MM.1S (cell line): ENCODE results near the gene SIM1.

ENCODE experiments used
- EZH2 ChIP-seq: fragments of 300-600 bp; sonication (generic); optimal IDR thresholded peaks from 2 replicates; pipeline ENCODE3; 2017; ENCODE audit warnings: low read depth, mild to moderate bottlenecking, antibody characterized with exemption, low read length, mixed read lengths
- EZH2phosphoT487 ChIP-seq: fragments of 300-600 bp; sonication (generic); IDR thresholded peaks from 2 replicates; pipeline ENCODE4 v1.6.1; 2018; ENCODE audit warnings: antibody characterized with exemption, low read length
- TF ChIP-seq, protein P1 (sequence below): fragments of 300-600 bp; sonication (generic); IDR thresholded peaks from 2 replicates; pipeline ENCODE4 v1.5.1; 2016; ENCODE audit warnings: antibody characterized with exemption, low read length, mixed read lengths

DNA sequence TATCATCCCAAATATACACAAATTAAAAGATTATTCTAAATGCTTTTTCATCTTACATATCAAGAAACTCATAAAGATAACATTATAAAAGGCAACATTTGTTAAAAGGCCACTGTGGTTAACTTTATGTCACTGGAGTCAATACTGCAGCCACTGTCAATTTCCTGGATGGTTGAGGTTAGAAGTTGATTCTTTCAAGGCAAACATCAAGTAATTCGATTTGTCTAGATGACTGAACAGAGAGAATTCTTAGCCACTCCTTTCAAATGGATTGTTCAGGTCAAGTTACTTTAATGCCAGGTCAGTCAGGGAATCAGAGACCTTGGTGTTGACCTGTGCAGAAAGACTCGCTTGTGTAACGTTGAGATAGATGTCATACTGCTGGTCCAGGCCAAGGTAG is 44.4 kb upstream of the SIM1 start:
- TF ChIP-seq, protein P1, sequence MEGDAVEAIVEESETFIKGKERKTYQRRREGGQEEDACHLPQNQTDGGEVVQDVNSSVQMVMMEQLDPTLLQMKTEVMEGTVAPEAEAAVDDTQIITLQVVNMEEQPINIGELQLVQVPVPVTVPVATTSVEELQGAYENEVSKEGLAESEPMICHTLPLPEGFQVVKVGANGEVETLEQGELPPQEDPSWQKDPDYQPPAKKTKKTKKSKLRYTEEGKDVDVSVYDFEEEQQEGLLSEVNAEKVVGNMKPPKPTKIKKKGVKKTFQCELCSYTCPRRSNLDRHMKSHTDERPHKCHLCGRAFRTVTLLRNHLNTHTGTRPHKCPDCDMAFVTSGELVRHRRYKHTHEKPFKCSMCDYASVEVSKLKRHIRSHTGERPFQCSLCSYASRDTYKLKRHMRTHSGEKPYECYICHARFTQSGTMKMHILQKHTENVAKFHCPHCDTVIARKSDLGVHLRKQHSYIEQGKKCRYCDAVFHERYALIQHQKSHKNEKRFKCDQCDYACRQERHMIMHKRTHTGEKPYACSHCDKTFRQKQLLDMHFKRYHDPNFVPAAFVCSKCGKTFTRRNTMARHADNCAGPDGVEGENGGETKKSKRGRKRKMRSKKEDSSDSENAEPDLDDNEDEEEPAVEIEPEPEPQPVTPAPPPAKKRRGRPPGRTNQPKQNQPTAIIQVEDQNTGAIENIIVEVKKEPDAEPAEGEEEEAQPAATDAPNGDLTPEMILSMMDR, result no peak
- no peak for TF ChIP-seq EZH2
- no peak for TF ChIP-seq EZH2phosphoT487
